H9 (cell line): ENCODE measurements around the gene FHIT. TPM values are rescaled to one million over a fixed set of nuclear protein-coding genes. Genes with fewer than 3 reads are reported as not detected.

Experiments used
- DNase-seq: peaks from one replicate; pipeline ENCODE4 v3.0.0-alpha.2; 2017
- H2AFZ ChIP-seq: one replicate; pipeline ENCODE4 v1.6.1; 2013; ENCODE audit warnings: mild to moderate bottlenecking, low read length, control low read depth, moderate library complexity
- H2AK5ac ChIP-seq: 2 replicates; pipeline ENCODE4 v1.6.1; 2013; ENCODE audit warnings: low read length, control low read depth, mixed read lengths; ENCODE audit not compliant: insufficient read length
- H2BK120ac ChIP-seq: one replicate; pipeline ENCODE4 v1.6.1; 2013; ENCODE audit warnings: low read depth, mild to moderate bottlenecking, low read length, control low read depth, inconsistent platforms; ENCODE audit not compliant: poor library complexity, severe bottlenecking
- H2BK12ac ChIP-seq: 2 replicates; pipeline ENCODE4 v1.6.1; 2013; ENCODE audit warnings: low read length, control low read depth, mixed read lengths, low read depth; ENCODE audit not compliant: insufficient read length
- H2BK15ac ChIP-seq: 2 replicates; pipeline ENCODE4 v1.6.1; 2013; ENCODE audit warnings: low read depth, low read length, control low read depth
- H2BK20ac ChIP-seq: one replicate; pipeline ENCODE4 v1.6.1; 2013; ENCODE audit warnings: low read depth, mild to moderate bottlenecking, low read length, control low read depth, inconsistent platforms; ENCODE audit not compliant: poor library complexity, severe bottlenecking
- H2BK5ac ChIP-seq: 2 replicates; pipeline ENCODE4 v1.6.1; 2013; ENCODE audit warnings: low read length, control low read depth, mixed read lengths; ENCODE audit not compliant: insufficient read length
- H3K14ac ChIP-seq: 2 replicates; pipeline ENCODE4 v1.6.1; 2013; ENCODE audit warnings: low read length, control low read depth; ENCODE audit not compliant: insufficient read depth
- H3K18ac ChIP-seq: 2 replicates; pipeline ENCODE4 v1.6.1; 2013; ENCODE audit warnings: low read depth, mild to moderate bottlenecking, mixed read lengths, low read length, control low read depth; ENCODE audit not compliant: insufficient read length
- H3K23ac ChIP-seq: 2 replicates; pipeline ENCODE4 v1.6.1; 2013; ENCODE audit warnings: low read length, control low read depth, mixed read lengths, low read depth; ENCODE audit not compliant: insufficient read length
- H3K23me2 ChIP-seq: 2 replicates; pipeline ENCODE4 v1.6.1; 2013; ENCODE audit warnings: low read depth, mild to moderate bottlenecking, mixed read lengths, low read length, control low read depth; ENCODE audit not compliant: insufficient read length, poor library complexity, severe bottlenecking
- H3K27ac ChIP-seq: 2 replicates; pipeline ENCODE4 v1.5.1; 2013; ENCODE audit warnings: low read length, control low read depth, mixed read lengths, low read depth; ENCODE audit not compliant: insufficient read length
- H3K27me3 ChIP-seq: 2 replicates; pipeline ENCODE4 v1.6.1; 2013; ENCODE audit warnings: low read length, control low read depth, inconsistent platforms; ENCODE audit not compliant: insufficient read depth
- H3K4ac ChIP-seq: 2 replicates; pipeline ENCODE4 v1.6.1; 2013; ENCODE audit warnings: low read depth, mild to moderate bottlenecking, control low read depth, inconsistent platforms, low read length, moderate library complexity
- H3K4me1 ChIP-seq: 2 replicates; pipeline ENCODE4 v1.6.1; 2013; ENCODE audit warnings: low read length, control low read depth, inconsistent platforms; ENCODE audit not compliant: insufficient read depth
- H3K4me2 ChIP-seq: 2 replicates; pipeline ENCODE4 v1.6.1; 2013; ENCODE audit warnings: low read length, control low read depth, mixed read lengths; ENCODE audit not compliant: insufficient read length, insufficient read depth
- H3K56ac ChIP-seq: 2 replicates; pipeline ENCODE4 v1.6.1; 2013; ENCODE audit warnings: low read depth, mild to moderate bottlenecking, mixed read lengths, low read length, control low read depth; ENCODE audit not compliant: insufficient read length
- H3K79me1 ChIP-seq: 2 replicates; pipeline ENCODE4 v1.6.1; 2013; ENCODE audit warnings: low read depth, mild to moderate bottlenecking, moderate library complexity, low read length, control low read depth, inconsistent platforms; ENCODE audit not compliant: insufficient read depth, poor library complexity, severe bottlenecking
- H3K79me2 ChIP-seq: 2 replicates; pipeline ENCODE4 v1.6.1; 2013; ENCODE audit warnings: low read length, control low read depth, inconsistent platforms; ENCODE audit not compliant: insufficient read depth
- H3K9ac ChIP-seq: 2 replicates; pipeline ENCODE4 v1.6.1; 2013; ENCODE audit warnings: low read length, control low read depth, mixed read lengths; ENCODE audit not compliant: insufficient read length; ENCODE audit errors: extremely low read depth
- H3K9me3 ChIP-seq: one replicate; pipeline ENCODE4 v1.6.1; 2013; ENCODE audit warnings: low read depth, low read length, inconsistent platforms; ENCODE audit not compliant: control insufficient read depth
- H3T11ph ChIP-seq: one replicate; pipeline ENCODE4 v1.6.1; 2013; ENCODE audit warnings: mild to moderate bottlenecking, low read length, control low read depth, inconsistent platforms
- H4K20me1 ChIP-seq: one replicate; pipeline ENCODE4 v1.6.1; 2013; ENCODE audit not compliant: control insufficient read depth, insufficient read length, insufficient read depth
- H4K5ac ChIP-seq: 2 replicates; pipeline ENCODE4 v1.6.1; 2013; ENCODE audit warnings: low read depth, mild to moderate bottlenecking, mixed read lengths, low read length, control low read depth; ENCODE audit not compliant: insufficient read length
- H4K8ac ChIP-seq: replicated peaks from 2 replicates; pipeline ENCODE4 v1.6.1; 2013; ENCODE audit warnings: low read length, control low read depth, mixed read lengths, low read depth; ENCODE audit not compliant: insufficient read length
- H4K91ac ChIP-seq: 2 replicates; pipeline ENCODE4 v1.6.1; 2013; ENCODE audit warnings: low read depth, mild to moderate bottlenecking, moderate library complexity, mixed read lengths, low read length, control low read depth; ENCODE audit not compliant: insufficient read length
- H3K27ac Mint-ChIP-seq, 3 experiments: 2 replicates in 2 of 3; 3 replicates in 1 of 3; pipeline ENCODE4 v1.8.0; 2020 to 2021; ENCODE audit warnings: mixed read lengths in 3 of 3, mild to moderate bottlenecking in 1 of 3, moderate library complexity in 1 of 3
- H3K27me3 Mint-ChIP-seq: 2 replicates; pipeline ENCODE4 v1.8.0; 2021; ENCODE audit warnings: low read depth, mild to moderate bottlenecking, moderate library complexity, mixed read lengths
- H3K36me3 Mint-ChIP-seq, 3 experiments: 2 replicates in 2 of 3; 3 replicates in 1 of 3; pipeline ENCODE4 v1.8.0; 2020 to 2021; ENCODE audit warnings: low read depth in 3 of 3, mixed read lengths in 3 of 3; ENCODE audit not compliant: insufficient read depth in 1 of 3
- H3K4me1 Mint-ChIP-seq, 2 experiments: 2 replicates each; pipeline ENCODE4 v1.8.0; 2020; ENCODE audit warnings: mixed read lengths in 2 of 2
- H3K4me3 Mint-ChIP-seq, 2 experiments: 2 replicates in 1 of 2; 3 replicates in 1 of 2; pipeline ENCODE4 v1.8.0; 2020 to 2021; ENCODE audit warnings: mild to moderate bottlenecking in 2 of 2, mixed read lengths in 2 of 2, moderate library complexity in 1 of 2
- H3K9me3 Mint-ChIP-seq, 2 experiments: 2 replicates in 1 of 2; 3 replicates in 1 of 2; pipeline ENCODE4 v1.8.0; 2020; ENCODE audit warnings: mild to moderate bottlenecking in 2 of 2, mixed read lengths in 2 of 2, moderate library complexity in 1 of 2
- WGBS: extraction: QIAGEN DNeasy Blood & Tissue Kit; methylation state at CpG from one replicate; pipeline ENCODE4 v1.1.7; 2013; ENCODE audit warnings: missing lambda C conversion rate, low lambda C conversion rate, mixed read lengths; ENCODE audit not compliant: insufficient read length; ENCODE audit errors: extremely low coverage; 5-methylcytosine and 5-hydroxymethylcytosine counted together
- total RNA-seq: library from RNA; stranded (reverse); gene quantifications from 2 replicates; pipeline ENCODE4 v1.2.1, GENCODE V29; 2021
- TF ChIP-seq, protein P1 (sequence below): fragments of 200-600 bp; sonication (generic); conservative IDR thresholded peaks from 3 replicates; pipeline ENCODE4 v1.8.0; 2021; ENCODE audit warnings: antibody characterized with exemption, mild to moderate bottlenecking

FHIT gene
- total RNA-seq, 1 experiment from 2014 or later: 3.0 TPM

DNA sequence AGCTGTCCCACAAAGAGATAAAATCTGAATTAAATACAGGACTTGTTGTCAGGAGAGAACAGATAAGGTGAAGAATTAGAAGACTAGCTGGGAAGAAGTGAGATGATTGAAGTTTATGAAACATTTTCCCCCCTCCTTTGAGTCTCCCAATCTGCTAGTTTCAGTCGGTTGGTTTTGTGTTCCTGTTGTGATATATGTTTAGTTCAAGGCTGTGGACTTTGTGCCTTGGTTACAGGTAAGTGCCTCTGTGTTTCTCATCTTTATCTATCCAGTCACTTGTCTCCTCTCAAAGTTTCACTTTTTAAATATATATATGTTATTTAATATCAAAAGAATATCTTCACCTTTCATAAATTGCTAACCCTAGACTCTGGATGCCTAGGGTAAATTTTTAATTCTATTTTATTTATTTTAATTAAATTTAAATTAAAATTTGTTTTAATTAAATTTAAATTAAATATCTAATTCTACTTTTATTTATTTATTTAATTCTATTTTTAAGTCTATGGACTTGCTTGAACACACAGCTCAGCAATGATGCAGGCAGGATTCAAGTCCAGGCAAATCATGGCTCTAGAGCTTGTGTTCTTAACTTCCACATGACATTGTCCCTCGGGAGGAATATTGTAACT is 190.0 kb downstream of the FHIT start:
- Mint-ChIP-seq H3K4me1 (peaks cover 2% of the 10 kb centered on the region in 2 experiments; a peak in 3 of 4 replicates), H3K4me3 (no peak overlapping the region), H3K36me3 (no peaks in the 10 kb centered on the region), H3K27me3 (no peaks in the 10 kb centered on the region), H3K27ac (no peak overlapping the region), H3K9me3 (no peaks in the 10 kb centered on the region; a peak in 1 of 5 replicates)
- no peak overlapping the region for H2AK5ac ChIP-seq
- DNase-seq: no peak
- H3K23ac ChIP-seq: no peak overlapping the region
- H3K56ac ChIP-seq: no peak overlapping the region
- no peaks in the 10 kb centered on the region for H4K20me1 ChIP-seq
- no peak overlapping the region for H2BK15ac ChIP-seq
- H3K4ac ChIP-seq: no peak overlapping the region
- no peaks in the 10 kb centered on the region for H3K9me3 ChIP-seq
- H3T11ph ChIP-seq: no peak overlapping the region
- no peaks in the 10 kb centered on the region for H3K79me2 ChIP-seq
- H3K14ac ChIP-seq: no peak overlapping the region
- H4K5ac ChIP-seq: no peak overlapping the region
- H3K27ac ChIP-seq: no peak overlapping the region
- WGBS: no CpG with 5 or more reads among the region's 2 CpGs
- H2BK20ac ChIP-seq: no peak overlapping the region
- H2BK5ac ChIP-seq: no peak overlapping the region
- H3K27me3 ChIP-seq: no peaks in the 10 kb centered on the region
- no peak overlapping the region for H2BK12ac ChIP-seq
- no peak overlapping the region for H2AFZ ChIP-seq
- H4K8ac ChIP-seq: no peak overlapping the region
- TF ChIP-seq, protein P1, sequence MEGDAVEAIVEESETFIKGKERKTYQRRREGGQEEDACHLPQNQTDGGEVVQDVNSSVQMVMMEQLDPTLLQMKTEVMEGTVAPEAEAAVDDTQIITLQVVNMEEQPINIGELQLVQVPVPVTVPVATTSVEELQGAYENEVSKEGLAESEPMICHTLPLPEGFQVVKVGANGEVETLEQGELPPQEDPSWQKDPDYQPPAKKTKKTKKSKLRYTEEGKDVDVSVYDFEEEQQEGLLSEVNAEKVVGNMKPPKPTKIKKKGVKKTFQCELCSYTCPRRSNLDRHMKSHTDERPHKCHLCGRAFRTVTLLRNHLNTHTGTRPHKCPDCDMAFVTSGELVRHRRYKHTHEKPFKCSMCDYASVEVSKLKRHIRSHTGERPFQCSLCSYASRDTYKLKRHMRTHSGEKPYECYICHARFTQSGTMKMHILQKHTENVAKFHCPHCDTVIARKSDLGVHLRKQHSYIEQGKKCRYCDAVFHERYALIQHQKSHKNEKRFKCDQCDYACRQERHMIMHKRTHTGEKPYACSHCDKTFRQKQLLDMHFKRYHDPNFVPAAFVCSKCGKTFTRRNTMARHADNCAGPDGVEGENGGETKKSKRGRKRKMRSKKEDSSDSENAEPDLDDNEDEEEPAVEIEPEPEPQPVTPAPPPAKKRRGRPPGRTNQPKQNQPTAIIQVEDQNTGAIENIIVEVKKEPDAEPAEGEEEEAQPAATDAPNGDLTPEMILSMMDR: no peak
- H3K4me1 ChIP-seq: no peaks in the 10 kb centered on the region
- no peak overlapping the region for H3K4me2 ChIP-seq
- no peak overlapping the region for H3K18ac ChIP-seq
- no peaks in the 10 kb centered on the region for H3K23me2 ChIP-seq
- no peak overlapping the region for H4K91ac ChIP-seq
- H3K9ac ChIP-seq: no peak overlapping the region
- no peaks in the 10 kb centered on the region for H3K79me1 ChIP-seq
- H2BK120ac ChIP-seq: no peak overlapping the region
